SK-MEL-5 (cell line): ENCODE data around the gene ADAMTSL1. TPM values are rescaled to one million over a fixed set of nuclear protein-coding genes. Genes with fewer than 3 reads are reported as not detected.

Experiments used
- DNase-seq: peaks from one replicate; pipeline ENCODE4 v3.0.0-alpha.2; 2016; ENCODE audit warnings: low read depth, low spot score
- in situ Hi-C: cut with HindIII; loops from 2 replicates; pipeline ENCODE4 v1.10.0; 2016; ENCODE audit warnings: low sequenced_read_pairs, high pct_unique_total_duplicates, low pct_unique_long_range_greater_than_20kb
- total RNA-seq: library from RNA; depleted of rRNA; stranded (reverse); fragments of >200 nt; shearing (Covaris generic); gene quantifications from 2 replicates; pipeline ENCODE4 v1.2.3, GENCODE V29; 2014

The ADAMTSL1 gene
- total RNA-seq, 1 experiment from 2014 or later = not detected

GRCh38 chr9:18459962-18460584 lies 13.9 kb upstream of the ADAMTSL1 start:
- no peak for DNase-seq
- in situ Hi-C loops = no loop called here

- no peak for DNase-seq
- in situ Hi-C loops = no loop called here
Measured at GRCh38 chr9:18461496-18461895, 12.5 kb upstream of the ADAMTSL1 start.

- DNase-seq = no peak
- in situ Hi-C loops = no loop called here
Measured at GRCh38 chr9:18463991-18464390, 10.0 kb upstream of the ADAMTSL1 start.

GRCh38 chr9:18466101-18466500 lies 7.9 kb upstream of the ADAMTSL1 start:
- in situ Hi-C loops = no loop called here
- no peak for DNase-seq

GRCh38 chr9:18467696-18468095 lies 6.3 kb upstream of the ADAMTSL1 start:
- in situ Hi-C loops = no loop called here
- DNase-seq = no peak

- DNase-seq = no peak
Measured at GRCh38 chr9:18472435-18472834, 1.5 kb upstream of the ADAMTSL1 start.

GRCh38 chr9:18472841-18473251 lies 1.1 kb upstream of the ADAMTSL1 start:
- no peak for DNase-seq
- in situ Hi-C loops = no loop called here

More at GRCh38 chr9:18472435-18472834, 1.5 kb upstream of the ADAMTSL1 start:
- in situ Hi-C loops = no loop called here

- DNase-seq = no peak
- in situ Hi-C loops = no loop called here
Measured at GRCh38 chr9:18474783-18475182, 830 bp downstream of the ADAMTSL1 start.

GRCh38 chr9:18477121-18477660 lies 3.2 kb downstream of the ADAMTSL1 start:
- DNase-seq = no peak
- in situ Hi-C loops = no loop called here

GRCh38 chr9:18477719-18478118 lies 3.8 kb downstream of the ADAMTSL1 start:
- in situ Hi-C loops = no loop called here
- DNase-seq = no peak

GRCh38 chr9:18478501-18479361 lies 4.8 kb downstream of the ADAMTSL1 start:
- no peak for DNase-seq
- in situ Hi-C loops = no loop called here

GRCh38 chr9:18479405-18479804 lies 5.5 kb downstream of the ADAMTSL1 start:
- in situ Hi-C loops = no loop called here
- DNase-seq = no peak

GRCh38 chr9:18480662-18481093 lies 6.7 kb downstream of the ADAMTSL1 start:
- in situ Hi-C loops = no loop called here
- no peak for DNase-seq

- no peak for DNase-seq
- in situ Hi-C loops = no loop called here
Measured at GRCh38 chr9:18482371-18482770, 8.4 kb downstream of the ADAMTSL1 start.

- no peak for DNase-seq
- in situ Hi-C loops = no loop called here
Measured at GRCh38 chr9:18485714-18486113, 11.8 kb downstream of the ADAMTSL1 start.

- DNase-seq = no peak
- in situ Hi-C loops = no loop called here
Measured at GRCh38 chr9:18487611-18488010, 13.7 kb downstream of the ADAMTSL1 start.

GRCh38 chr9:18488886-18489285 lies 14.9 kb downstream of the ADAMTSL1 start:
- DNase-seq = no peak
- in situ Hi-C loops = no loop called here

- in situ Hi-C loops = no loop called here
- DNase-seq = no peak
Measured at GRCh38 chr9:18489861-18490260, 15.9 kb downstream of the ADAMTSL1 start.
